ENCODE results near the gene PKNOX2. TPM values are rescaled to one million over a fixed set of nuclear protein-coding genes. Genes with fewer than 3 reads are reported as not detected.

The PKNOX2 gene
- polyA plus RNA-seq, 1 donor = 3.6 TPM

DNA sequence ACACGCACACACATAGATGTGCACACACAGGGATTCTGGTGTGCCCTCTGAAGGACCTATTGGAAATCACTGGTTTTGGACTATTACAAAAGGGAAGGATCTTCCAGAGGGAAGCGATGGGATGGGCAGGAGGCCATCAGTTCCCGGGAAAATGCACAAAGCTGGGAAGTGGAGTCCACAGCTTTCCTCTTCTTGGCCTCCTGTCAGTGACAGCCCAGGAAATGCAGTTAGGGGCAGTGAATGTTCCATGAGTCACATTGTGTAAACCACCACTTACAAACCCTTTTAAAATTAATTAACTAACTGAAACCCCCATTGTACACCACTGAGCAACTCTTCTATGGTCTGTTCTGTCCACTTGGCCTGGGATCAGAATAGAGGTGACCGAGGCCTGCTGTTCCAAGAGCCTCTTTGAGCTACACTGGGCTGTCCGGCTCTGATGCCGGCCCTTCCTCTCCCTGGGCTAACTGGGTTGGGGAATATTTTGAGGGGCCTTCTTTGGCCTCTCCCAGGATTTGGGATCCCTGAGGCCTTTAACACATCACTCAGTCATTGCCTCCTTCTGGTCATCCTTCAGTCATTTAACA is 193.8 kb downstream of the PKNOX2 start:
- no CpG with 5 or more reads among the region's 6 CpGs for WGBS (ENCODE audit: insufficient coverage, low lambda C conversion rate)
- no peak overlapping the region for H3K27ac ChIP-seq (ENCODE audit: low read length)
- H3K4me1 ChIP-seq (ENCODE audit: control insufficient read depth, insufficient read depth, low read length) = no peaks in the 10 kb centered on the region
- H3K27me3 ChIP-seq (ENCODE audit: control insufficient read depth, insufficient read depth, low read length) = no peaks in the 10 kb centered on the region
- H3K9me3 ChIP-seq (ENCODE audit: control insufficient read depth, low read depth, low read length) = no peaks in the 10 kb centered on the region
- no peak for DNase-seq
- H3K4me3 ChIP-seq (ENCODE audit: low read length) = no peak overlapping the region
- H3K36me3 ChIP-seq (ENCODE audit: control insufficient read depth, insufficient read depth, low read length) = no peaks in the 10 kb centered on the region

DNA sequence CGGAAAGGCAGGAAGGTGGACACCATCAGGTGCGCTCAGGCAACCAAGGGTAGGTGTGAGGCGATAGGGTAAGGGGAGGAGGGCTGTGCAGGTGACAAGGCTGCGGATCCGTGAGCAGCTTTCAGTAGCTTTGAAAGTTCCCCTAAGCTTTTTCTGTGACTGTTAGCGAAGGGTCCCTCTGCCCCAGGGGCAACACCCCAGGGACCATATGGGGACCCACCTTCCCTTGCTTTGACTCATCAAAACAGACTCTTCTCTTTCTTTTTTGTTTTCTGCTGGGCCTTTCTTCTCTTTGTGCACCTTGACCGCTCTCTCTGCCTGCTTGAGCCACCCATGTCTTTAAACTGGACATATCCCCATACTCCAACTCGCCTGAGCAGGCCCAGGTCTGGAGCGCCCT is 194.6 kb downstream of the PKNOX2 start:
- H3K9me3 ChIP-seq (ENCODE audit: control insufficient read depth, low read depth, low read length) = no peaks in the 10 kb centered on the region
- H3K4me3 ChIP-seq (ENCODE audit: low read length) = no peak overlapping the region
- WGBS (ENCODE audit: insufficient coverage, low lambda C conversion rate) = 100% methylated on average over 1 of the region's 9 CpGs
- H3K27ac ChIP-seq (ENCODE audit: low read length) = no peak overlapping the region
- DNase-seq = no peak
- H3K4me1 ChIP-seq (ENCODE audit: control insufficient read depth, insufficient read depth, low read length) = no peaks in the 10 kb centered on the region
- no peaks in the 10 kb centered on the region for H3K36me3 ChIP-seq (ENCODE audit: control insufficient read depth, insufficient read depth, low read length)
- H3K27me3 ChIP-seq (ENCODE audit: control insufficient read depth, insufficient read depth, low read length) = no peaks in the 10 kb centered on the region

- no peak overlapping the region for H3K27ac ChIP-seq (ENCODE audit: low read length)
- 100% methylated on average over 1 of the region's 7 CpGs for WGBS (ENCODE audit: insufficient coverage, low lambda C conversion rate)
- DNase-seq = no peak
- H3K4me3 ChIP-seq (ENCODE audit: low read length) = no peak overlapping the region
- no peaks in the 10 kb centered on the region for H3K27me3 ChIP-seq (ENCODE audit: control insufficient read depth, insufficient read depth, low read length)
- H3K36me3 ChIP-seq (ENCODE audit: control insufficient read depth, insufficient read depth, low read length) = no peaks in the 10 kb centered on the region
- H3K4me1 ChIP-seq (ENCODE audit: control insufficient read depth, insufficient read depth, low read length) = no peaks in the 10 kb centered on the region
- no peaks in the 10 kb centered on the region for H3K9me3 ChIP-seq (ENCODE audit: control insufficient read depth, low read depth, low read length)
Measured at GRCh38 chr11:125360066-125360465, 195.5 kb downstream of the PKNOX2 start.

DNA sequence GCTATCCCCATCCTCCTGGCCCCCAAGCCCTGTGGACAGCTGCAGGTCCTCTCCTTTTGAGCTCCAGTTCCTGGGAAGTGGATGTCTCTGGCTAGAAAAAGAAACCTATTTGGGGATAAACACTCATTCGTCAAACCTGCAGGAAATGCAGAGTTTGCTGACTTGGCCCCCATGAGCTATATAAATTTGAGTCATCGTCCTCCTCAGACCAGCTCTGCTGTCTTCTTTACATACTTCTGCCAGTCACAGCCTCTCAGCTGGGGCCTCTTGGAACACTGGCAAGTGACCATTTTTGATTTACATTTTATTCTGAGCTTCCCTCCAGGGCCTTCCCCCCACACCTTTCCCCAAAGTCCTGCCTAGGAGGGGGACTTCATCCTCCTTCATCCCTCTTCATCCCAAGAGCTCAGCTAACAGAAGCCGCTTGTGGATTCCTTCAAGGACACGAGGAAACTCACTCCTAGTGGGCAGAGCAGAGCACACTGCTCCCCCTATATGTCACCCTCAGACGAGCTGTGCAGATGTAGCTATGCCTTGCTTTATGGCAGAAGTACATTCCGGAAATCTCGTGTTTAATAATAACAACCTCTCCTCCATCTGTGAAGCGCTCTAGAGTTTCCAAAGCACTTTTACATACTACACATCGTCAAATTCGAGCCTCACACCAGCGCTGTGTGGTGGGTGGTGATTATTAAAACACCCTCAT is 199.7 kb downstream of the PKNOX2 start:
- H3K4me1 ChIP-seq (ENCODE audit: control insufficient read depth, insufficient read depth, low read length) = no peaks in the 10 kb centered on the region
- peaks cover 6% of the 10 kb centered on the region for H3K27me3 ChIP-seq (ENCODE audit: control insufficient read depth, insufficient read depth, low read length)
- no CpG with 5 or more reads among the region's 11 CpGs for WGBS (ENCODE audit: insufficient coverage, low lambda C conversion rate)

GRCh38 chr11:125365196-125365931 is 200.8 kb downstream of the PKNOX2 start:
- no peak for DNase-seq
- no peaks in the 10 kb centered on the region for H3K9me3 ChIP-seq (ENCODE audit: control insufficient read depth, low read depth, low read length)
- WGBS (ENCODE audit: insufficient coverage, low lambda C conversion rate) = 31% methylated on average over 2 of the region's 7 CpGs
- H3K27ac ChIP-seq (ENCODE audit: low read length) = no peak overlapping the region
- no peak overlapping the region for H3K4me3 ChIP-seq (ENCODE audit: low read length)
- H3K36me3 ChIP-seq (ENCODE audit: control insufficient read depth, insufficient read depth, low read length) = peaks cover 2% of the 10 kb centered on the region
- H3K27me3 ChIP-seq (ENCODE audit: control insufficient read depth, insufficient read depth, low read length) = peaks cover 7% of the 10 kb centered on the region
- H3K4me1 ChIP-seq (ENCODE audit: control insufficient read depth, insufficient read depth, low read length) = no peaks in the 10 kb centered on the region

More for the DNA sequence above, 199.7 kb downstream of the PKNOX2 start:
- Histone ChIP-seq H3K36me3 (ENCODE audit: control insufficient read depth, insufficient read depth, low read length) (no peaks in the 10 kb centered on the region), H3K9me3 (ENCODE audit: control insufficient read depth, low read depth, low read length) (no peaks in the 10 kb centered on the region), H3K27ac (ENCODE audit: low read length) (no peak overlapping the region), H3K4me3 (ENCODE audit: low read length) (no peak overlapping the region)
- DNase-seq = no peak

DNA sequence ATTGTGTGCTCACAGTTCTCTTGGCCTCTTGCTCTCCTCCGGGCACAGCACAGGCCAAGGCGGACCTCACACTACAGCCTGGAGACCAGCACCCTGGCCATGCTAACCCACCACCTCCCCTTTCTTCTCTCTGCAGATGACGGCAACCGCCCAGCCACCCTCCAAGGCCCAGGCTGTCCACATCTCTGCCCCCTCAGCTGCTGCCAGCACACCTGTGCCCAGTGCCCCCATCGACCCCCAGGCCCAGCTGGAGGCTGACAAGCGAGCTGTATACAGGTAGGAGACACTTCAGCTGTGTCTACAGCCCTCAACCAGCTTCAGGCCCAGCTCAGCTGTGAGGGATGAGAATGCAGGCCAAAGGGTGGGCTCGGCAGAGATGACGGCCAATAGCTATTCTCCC is 203.2 kb downstream of the PKNOX2 start:
- Histone ChIP-seq H3K27ac (ENCODE audit: low read length) (no peak overlapping the region), H3K9me3 (ENCODE audit: control insufficient read depth, low read depth, low read length) (no peaks in the 10 kb centered on the region), H3K36me3 (ENCODE audit: control insufficient read depth, insufficient read depth, low read length) (peaks cover 2% of the 10 kb centered on the region), H3K4me1 (ENCODE audit: control insufficient read depth, insufficient read depth, low read length) (no peaks in the 10 kb centered on the region), H3K27me3 (ENCODE audit: control insufficient read depth, insufficient read depth, low read length) (peaks cover 30% of the 10 kb centered on the region), H3K4me3 (ENCODE audit: low read length) (no peak overlapping the region)
- no CpG with 5 or more reads among the region's 8 CpGs for WGBS (ENCODE audit: insufficient coverage, low lambda C conversion rate)
- no peak for DNase-seq

GRCh38 chr11:125368757-125369156 is 204.2 kb downstream of the PKNOX2 start:
- H3K27ac ChIP-seq (ENCODE audit: low read length) = no peak overlapping the region
- no CpG with 5 or more reads among the region's 4 CpGs for WGBS (ENCODE audit: insufficient coverage, low lambda C conversion rate)
- no peaks in the 10 kb centered on the region for H3K9me3 ChIP-seq (ENCODE audit: control insufficient read depth, low read depth, low read length)
- no peak overlapping the region for H3K4me3 ChIP-seq (ENCODE audit: low read length)
- peaks cover 2% of the 10 kb centered on the region for H3K36me3 ChIP-seq (ENCODE audit: control insufficient read depth, insufficient read depth, low read length)
- no peaks in the 10 kb centered on the region for H3K4me1 ChIP-seq (ENCODE audit: control insufficient read depth, insufficient read depth, low read length)
- no peak for DNase-seq
- H3K27me3 ChIP-seq (ENCODE audit: control insufficient read depth, insufficient read depth, low read length) = peaks cover 30% of the 10 kb centered on the region

- H3K4me3 ChIP-seq (ENCODE audit: low read length) = no peak overlapping the region
- H3K27ac ChIP-seq (ENCODE audit: low read length) = no peak overlapping the region
- no peak for DNase-seq
- H3K9me3 ChIP-seq (ENCODE audit: control insufficient read depth, low read depth, low read length) = no peaks in the 10 kb centered on the region
- H3K4me1 ChIP-seq (ENCODE audit: control insufficient read depth, insufficient read depth, low read length) = no peaks in the 10 kb centered on the region
- H3K27me3 ChIP-seq (ENCODE audit: control insufficient read depth, insufficient read depth, low read length) = peaks cover 33% of the 10 kb centered on the region
- H3K36me3 ChIP-seq (ENCODE audit: control insufficient read depth, insufficient read depth, low read length) = peaks cover 2% of the 10 kb centered on the region
- WGBS (ENCODE audit: insufficient coverage, low lambda C conversion rate) = no CpG with 5 or more reads among the region's 6 CpGs
Measured at GRCh38 chr11:125369808-125370207, 205.3 kb downstream of the PKNOX2 start.

DNA sequence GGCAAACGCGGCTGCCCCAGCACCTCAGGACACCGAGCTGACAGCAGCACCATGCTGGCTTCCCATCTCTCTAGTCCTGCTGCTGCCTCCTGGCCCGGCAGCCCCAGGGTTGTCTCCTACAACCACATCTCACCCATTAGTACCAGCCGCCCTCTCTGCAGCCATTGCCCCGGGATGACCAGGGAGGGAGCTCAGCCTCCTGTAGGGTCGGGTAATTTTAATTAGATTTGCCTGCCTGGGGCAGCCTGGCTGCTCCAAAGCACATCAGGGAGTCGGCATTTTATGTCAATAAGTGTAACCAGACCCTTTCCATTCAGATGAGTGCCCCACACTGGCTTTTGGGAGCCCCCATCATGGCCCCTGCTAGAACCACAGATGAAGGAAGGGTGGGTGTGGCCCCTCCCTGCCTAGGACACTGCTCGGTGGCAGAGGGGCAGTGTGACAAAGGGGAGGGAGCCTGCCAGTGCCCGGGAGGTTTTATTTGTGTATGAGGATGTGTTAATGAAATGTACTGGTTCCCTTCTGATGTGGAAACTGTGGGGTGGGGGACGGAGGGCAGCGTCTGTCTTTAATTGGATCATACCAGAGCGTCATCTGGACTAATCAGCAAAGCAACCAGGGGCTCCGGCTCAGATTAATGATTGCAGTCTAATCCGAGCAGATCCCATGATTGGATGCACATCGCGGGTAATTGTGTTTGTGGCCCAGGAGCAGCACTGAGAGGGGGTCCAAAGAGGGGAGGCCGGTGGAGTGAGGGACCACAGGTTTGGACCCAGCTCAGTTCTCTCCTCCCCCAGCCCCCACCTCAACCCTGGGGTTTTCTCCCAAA is 206.2 kb downstream of the PKNOX2 start:
- no peaks in the 10 kb centered on the region for H3K9me3 ChIP-seq (ENCODE audit: control insufficient read depth, low read depth, low read length)
- H3K4me1 ChIP-seq (ENCODE audit: control insufficient read depth, insufficient read depth, low read length) = no peaks in the 10 kb centered on the region
- H3K27me3 ChIP-seq (ENCODE audit: control insufficient read depth, insufficient read depth, low read length) = peaks cover 29% of the 10 kb centered on the region
- H3K27ac ChIP-seq (ENCODE audit: low read length) = no peak overlapping the region
- no peak overlapping the region for H3K4me3 ChIP-seq (ENCODE audit: low read length)
- WGBS (ENCODE audit: insufficient coverage, low lambda C conversion rate) = no CpG with 5 or more reads among the region's 18 CpGs
- DNase-seq = no peak
- H3K36me3 ChIP-seq (ENCODE audit: control insufficient read depth, insufficient read depth, low read length) = peaks cover 2% of the 10 kb centered on the region

- no peak for DNase-seq
- no peak overlapping the region for H3K4me3 ChIP-seq (ENCODE audit: low read length)
- H3K4me1 ChIP-seq (ENCODE audit: control insufficient read depth, insufficient read depth, low read length) = no peaks in the 10 kb centered on the region
- no peak overlapping the region for H3K27ac ChIP-seq (ENCODE audit: low read length)
- H3K9me3 ChIP-seq (ENCODE audit: control insufficient read depth, low read depth, low read length) = no peaks in the 10 kb centered on the region
- WGBS (ENCODE audit: insufficient coverage, low lambda C conversion rate) = no CpG with 5 or more reads among the region's 11 CpGs
- H3K27me3 ChIP-seq (ENCODE audit: control insufficient read depth, insufficient read depth, low read length) = peaks cover 29% of the 10 kb centered on the region
- H3K36me3 ChIP-seq (ENCODE audit: control insufficient read depth, insufficient read depth, low read length) = peaks cover 2% of the 10 kb centered on the region
Measured at GRCh38 chr11:125371431-125371935, 206.9 kb downstream of the PKNOX2 start.

Data from large intestine (tissue), 3 donors.